MCF 10A (cell line): ENCODE measurements around the gene KDM2A. TPM values are rescaled to one million over a fixed set of nuclear protein-coding genes. Genes with fewer than 3 reads are reported as not detected.

Experiments
- BruUV-seq: library from RNA; stranded (reverse); fragments of 400-500 nt; replicated peaks from 2 replicates; lab custom pipeline; 2021; lab: Mats Ljungman, UMichigan
- CTCF ChIA-PET: fragments of 300-600 bp; sonication (Branson Sonifier 250); formaldehyde crosslinking; extraction: SDS; loops from one replicate; lab custom pipeline; 2021; ENCODE audit warnings: antibody characterized with exemption, inconsistent platforms; lab: Yijun Ruan, JAX
- POLR2A ChIA-PET: fragments of 300-600, 350-650 bp; sonication (Branson Sonifier 250); formaldehyde crosslinking; extraction: SDS; loops from one replicate; lab custom pipeline; 2020; ENCODE audit warnings: antibody characterized with exemption, inconsistent platforms; lab: Yijun Ruan, JAX
- DNase-seq: peaks from one replicate; pipeline ENCODE4 v3.0.0-alpha.2; 2018; ENCODE audit not compliant: unreplicated experiment
- H3K27ac Mint-ChIP-seq: one replicate; pipeline ENCODE4 v1.8.0; 2022; ENCODE audit warnings: mild to moderate bottlenecking, low read depth, mixed read lengths; ENCODE audit not compliant: unreplicated experiment
- H3K27me3 Mint-ChIP-seq: one replicate; pipeline ENCODE4 v1.8.0; 2022; ENCODE audit warnings: mixed read lengths; ENCODE audit not compliant: insufficient read depth, unreplicated experiment
- H3K36me3 Mint-ChIP-seq: one replicate; pipeline ENCODE4 v1.8.0; 2022; ENCODE audit warnings: mild to moderate bottlenecking, moderate library complexity, mixed read lengths; ENCODE audit not compliant: insufficient read depth, unreplicated experiment
- H3K4me1 Mint-ChIP-seq: one replicate; pipeline ENCODE4 v1.8.0; 2022; ENCODE audit warnings: mixed read lengths; ENCODE audit not compliant: insufficient read depth, unreplicated experiment
- H3K4me3 Mint-ChIP-seq: one replicate; pipeline ENCODE4 v1.8.0; 2022; ENCODE audit warnings: mild to moderate bottlenecking, moderate library complexity, mixed read lengths; ENCODE audit not compliant: unreplicated experiment
- H3K9me3 Mint-ChIP-seq: one replicate; pipeline ENCODE4 v1.8.0; 2022; ENCODE audit warnings: mixed read lengths; ENCODE audit not compliant: unreplicated experiment
- intact Hi-C: fragments of 100-400 bp; cut with micrococcal nuclease; formaldehyde crosslinking; loops from 2 replicates; pipeline ENCODE4 v1.14.1; 2022
- total RNA-seq: library from RNA; stranded (reverse); gene quantifications from 2 replicates; pipeline ENCODE4 v1.2.3, GENCODE V29; 2022
- TF ChIP-seq, protein P1 (sequence below): fragments of 200-600 bp; IDR thresholded peaks from one replicate; pipeline ENCODE4 v1.8.0; 2022; ENCODE audit warnings: antibody characterized with exemption, mild to moderate bottlenecking; ENCODE audit not compliant: unreplicated experiment

KDM2A gene
- total RNA-seq, 1 experiment from 2014 or later, result 63.8 TPM

DNA sequence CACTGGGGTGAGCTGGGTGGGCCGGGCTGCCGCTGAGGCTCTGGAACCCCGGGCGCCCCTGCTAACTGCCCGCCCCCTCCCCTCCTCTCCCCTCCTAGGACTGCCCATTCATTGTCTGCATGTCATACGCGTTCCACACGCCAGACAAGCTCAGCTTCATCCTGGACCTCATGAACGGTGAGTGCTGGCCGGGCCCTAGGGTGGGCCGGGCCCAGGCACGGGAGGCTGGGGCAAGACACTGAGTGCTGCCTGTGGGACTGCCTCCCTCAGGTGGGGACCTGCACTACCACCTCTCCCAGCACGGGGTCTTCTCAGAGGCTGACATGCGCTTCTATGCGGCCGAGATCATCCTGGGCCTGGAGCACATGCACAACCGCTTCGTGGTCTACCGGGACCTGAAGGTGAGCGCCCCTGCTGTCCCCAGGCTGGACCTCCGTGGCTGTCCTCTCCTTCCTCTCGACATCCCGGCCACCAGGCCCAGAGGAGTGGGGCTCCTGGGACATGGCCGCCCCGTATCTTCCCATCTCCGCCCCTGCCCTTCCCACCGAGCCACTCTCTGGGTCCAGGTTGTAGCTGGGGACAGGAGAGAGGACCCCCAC, 162.6 kb downstream of the KDM2A start:
- intact Hi-C loops, result no loop called here
- CTCF ChIA-PET, result interaction anchor here (0.6 to 1.4 kb wide), 3 partner anchors 64 to 1083 kb away, joined by 3 read pairs; no protein-coding TSS in a partner anchor
- no peaks in the 10 kb centered on the region for H3K9me3 Mint-ChIP-seq
- no peak overlapping the region for H3K4me3 Mint-ChIP-seq
- peaks cover 32% of the 10 kb centered on the region for H3K36me3 Mint-ChIP-seq
- TF ChIP-seq, protein P1, sequence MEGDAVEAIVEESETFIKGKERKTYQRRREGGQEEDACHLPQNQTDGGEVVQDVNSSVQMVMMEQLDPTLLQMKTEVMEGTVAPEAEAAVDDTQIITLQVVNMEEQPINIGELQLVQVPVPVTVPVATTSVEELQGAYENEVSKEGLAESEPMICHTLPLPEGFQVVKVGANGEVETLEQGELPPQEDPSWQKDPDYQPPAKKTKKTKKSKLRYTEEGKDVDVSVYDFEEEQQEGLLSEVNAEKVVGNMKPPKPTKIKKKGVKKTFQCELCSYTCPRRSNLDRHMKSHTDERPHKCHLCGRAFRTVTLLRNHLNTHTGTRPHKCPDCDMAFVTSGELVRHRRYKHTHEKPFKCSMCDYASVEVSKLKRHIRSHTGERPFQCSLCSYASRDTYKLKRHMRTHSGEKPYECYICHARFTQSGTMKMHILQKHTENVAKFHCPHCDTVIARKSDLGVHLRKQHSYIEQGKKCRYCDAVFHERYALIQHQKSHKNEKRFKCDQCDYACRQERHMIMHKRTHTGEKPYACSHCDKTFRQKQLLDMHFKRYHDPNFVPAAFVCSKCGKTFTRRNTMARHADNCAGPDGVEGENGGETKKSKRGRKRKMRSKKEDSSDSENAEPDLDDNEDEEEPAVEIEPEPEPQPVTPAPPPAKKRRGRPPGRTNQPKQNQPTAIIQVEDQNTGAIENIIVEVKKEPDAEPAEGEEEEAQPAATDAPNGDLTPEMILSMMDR, result no peak
- BruUV-seq, result no TSS peak
- no peaks in the 10 kb centered on the region for H3K4me1 Mint-ChIP-seq
- no peak for DNase-seq
- POLR2A ChIA-PET, result no interaction called here
- no peaks in the 10 kb centered on the region for H3K27me3 Mint-ChIP-seq
- H3K27ac Mint-ChIP-seq, result no peak overlapping the region

DNA sequence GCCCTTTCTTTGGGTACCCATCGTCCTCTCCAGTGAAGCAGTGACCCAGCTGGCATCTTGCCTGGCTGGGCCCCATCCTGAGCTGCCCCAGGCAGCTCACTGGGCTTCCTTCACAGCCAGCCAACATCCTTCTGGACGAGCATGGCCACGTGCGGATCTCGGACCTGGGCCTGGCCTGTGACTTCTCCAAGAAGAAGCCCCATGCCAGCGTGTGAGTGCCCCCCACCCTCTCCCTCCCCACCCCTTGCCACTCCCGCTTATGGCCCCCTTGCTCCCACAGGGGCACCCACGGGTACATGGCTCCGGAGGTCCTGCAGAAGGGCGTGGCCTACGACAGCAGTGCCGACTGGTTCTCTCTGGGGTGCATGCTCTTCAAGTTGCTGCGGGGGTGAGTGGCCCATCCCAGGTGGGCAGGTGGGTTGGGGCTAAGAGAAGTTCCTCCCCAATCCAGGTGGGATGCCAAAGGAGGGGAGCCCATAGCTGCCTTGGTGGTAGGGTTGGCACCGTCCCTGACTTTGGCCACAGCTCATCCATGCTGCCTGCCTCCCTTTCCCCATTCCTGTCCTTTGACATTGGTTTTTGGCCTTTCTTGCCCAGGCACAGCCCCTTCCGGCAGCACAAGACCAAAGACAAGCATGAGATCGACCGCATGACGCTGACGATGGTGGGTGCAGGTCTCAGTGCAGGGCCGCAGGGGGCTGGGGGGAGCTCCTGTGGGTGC, 163.3 kb downstream of the KDM2A start:
- peaks cover 32% of the 10 kb centered on the region for H3K36me3 Mint-ChIP-seq
- H3K4me1 Mint-ChIP-seq, result peaks cover 5% of the 10 kb centered on the region
- ChIA-PET CTCF (interaction anchor here (0.6 to 1.4 kb wide), 5 partner anchors 16 to 1084 kb away, joined by 3 to 6 read pairs (median 3); partner anchors contain the start of gene GRK2), POLR2A (no interaction called here)
- BruUV-seq, result no TSS peak
- intact Hi-C loops, result no loop called here
- TF ChIP-seq, protein P1, result no peak
- no peak overlapping the region for H3K4me3 Mint-ChIP-seq
- no peaks in the 10 kb centered on the region for H3K27me3 Mint-ChIP-seq
- no peak overlapping the region for H3K27ac Mint-ChIP-seq
- H3K9me3 Mint-ChIP-seq, result no peaks in the 10 kb centered on the region
- DNase-seq, result no peak

DNA sequence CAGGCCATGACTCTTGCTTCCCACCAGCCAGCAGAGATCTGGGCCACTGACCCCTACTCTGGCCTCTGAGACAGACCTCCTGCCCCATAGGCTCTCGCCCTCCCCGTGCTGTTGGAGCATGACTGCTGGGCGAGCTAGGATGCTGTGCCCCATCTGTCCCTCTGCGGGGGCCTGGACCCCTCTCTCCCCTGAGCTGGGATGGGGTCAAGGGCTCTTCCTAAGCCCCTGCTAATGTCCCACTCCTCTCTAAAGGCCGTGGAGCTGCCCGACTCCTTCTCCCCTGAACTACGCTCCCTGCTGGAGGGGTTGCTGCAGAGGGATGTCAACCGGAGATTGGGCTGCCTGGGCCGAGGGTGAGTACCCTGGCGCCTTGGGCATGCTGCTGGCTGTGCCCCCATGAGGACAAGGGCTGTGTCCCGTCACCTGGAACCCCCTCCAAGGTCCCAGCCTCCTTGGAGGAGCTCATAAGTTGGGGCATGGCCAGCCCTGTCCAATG, 163.9 kb downstream of the KDM2A start:
- Mint-ChIP-seq H3K4me1 (peaks cover 11% of the 10 kb centered on the region), H3K9me3 (no peaks in the 10 kb centered on the region), H3K27ac (no peak overlapping the region), H3K36me3 (peaks cover 32% of the 10 kb centered on the region), H3K4me3 (no peak overlapping the region), H3K27me3 (no peaks in the 10 kb centered on the region)
- CTCF ChIA-PET, result interaction anchor here (0.8 to 1.4 kb wide), 3 partner anchors 16 to 63 kb away, joined by 3 to 6 read pairs (median 3); partner anchors contain the start of gene GRK2
- TF ChIP-seq, protein P1, result no peak
- POLR2A ChIA-PET, result interaction anchor here (1.1 kb wide), 1 partner anchor 96 kb away, joined by 4 read pairs; no protein-coding TSS in a partner anchor
- no peak for DNase-seq
- no TSS peak for BruUV-seq
- intact Hi-C loops, result no loop called here

DNA sequence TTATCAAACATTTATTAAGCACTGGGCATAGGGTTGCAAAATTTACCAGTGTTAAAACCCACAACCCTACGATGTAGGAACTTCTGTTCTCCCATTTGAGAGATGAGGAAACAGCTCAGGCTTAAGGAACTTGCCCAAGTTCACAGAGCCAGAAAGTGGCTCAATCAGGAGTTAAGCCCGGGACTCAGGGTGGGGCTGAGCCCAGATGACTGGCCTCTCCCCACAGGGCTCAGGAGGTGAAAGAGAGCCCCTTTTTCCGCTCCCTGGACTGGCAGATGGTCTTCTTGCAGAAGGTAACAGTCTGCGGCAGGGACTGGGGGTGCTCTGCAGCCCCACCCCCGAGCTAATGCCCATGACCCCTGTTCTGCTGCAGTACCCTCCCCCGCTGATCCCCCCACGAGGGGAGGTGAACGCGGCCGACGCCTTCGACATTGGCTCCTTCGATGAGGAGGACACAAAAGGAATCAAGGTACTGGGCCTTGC, 164.5 kb downstream of the KDM2A start:
- TF ChIP-seq, protein P1, result no peak
- Mint-ChIP-seq H3K9me3 (no peaks in the 10 kb centered on the region), H3K27me3 (no peaks in the 10 kb centered on the region), H3K36me3 (peaks cover 32% of the 10 kb centered on the region), H3K27ac (no peak overlapping the region), H3K4me1 (peaks cover 13% of the 10 kb centered on the region), H3K4me3 (no peak overlapping the region)
- intact Hi-C loops, result no loop called here
- CTCF ChIA-PET, result interaction anchor here (0.8 to 1.1 kb wide), 2 partner anchors 17 to 20 kb away, joined by 3 to 6 read pairs; partner anchors contain the start of gene GRK2
- no peak for DNase-seq
- BruUV-seq, result no TSS peak
- POLR2A ChIA-PET, result interaction anchor here (1.1 kb wide), 1 partner anchor 96 kb away, joined by 4 read pairs; no protein-coding TSS in a partner anchor
